GM12878 (cell line): ENCODE results near the gene KCNK7. TPM values are rescaled to one million over a fixed set of nuclear protein-coding genes. Genes with fewer than 3 reads are reported as not detected.
A peak's percentile ranks its signal among the peaks of the same experiment; 100 is the strongest.

Source experiments
- ATAC-seq: fragments of 200-7000 bp; cut with Tn5 transposase; 3 replicates; pipeline ENCODE4 v1.9.1; 2020; ENCODE audit warnings: mild to moderate bottlenecking, moderate library complexity
- BruUV-seq: library from RNA; stranded (reverse); fragments of 400-500 nt; replicated peaks from 2 replicates; lab custom pipeline; 2021; lab: Mats Ljungman, UMichigan
- CTCF ChIA-PET: fragments of 300-600 bp; sonication (Branson Sonifier 250); formaldehyde crosslinking; extraction: SDS; loops from one replicate; lab custom pipeline; 2021; ENCODE audit warnings: inconsistent platforms; lab: Yijun Ruan, JAX
- POLR2A ChIA-PET: fragments of 350-600 bp; formaldehyde crosslinking; extraction: SDS; loops from one replicate; lab custom pipeline; 2021; ENCODE audit warnings: inconsistent platforms; lab: Charles Lee
- RAD21 ChIA-PET: fragments of 300-600 bp; sonication (Branson Sonifier 250); formaldehyde crosslinking; loops from one replicate; lab custom pipeline; 2023; ENCODE audit warnings: antibody characterized with exemption; ENCODE audit not compliant: unreplicated experiment; lab: Charles Lee
- SMC1A ChIA-PET: fragments of 300-600 bp; sonication (Branson Sonifier 250); formaldehyde crosslinking; loops from one replicate; lab custom pipeline; 2023; ENCODE audit not compliant: unreplicated experiment, uncharacterized antibody; lab: Charles Lee
- DNase-seq: peaks from one replicate; pipeline ENCODE4 v3.0.0-alpha.2; 2011; ENCODE audit warnings: low read depth, low spot score
- FAIRE-seq: peaks from 3 replicates; lab custom pipeline; 2011; peaks lifted over from hg19 to GRCh38; lab: Jason Lieb, UNC
- H2AFZ ChIP-seq: 2 replicates; pipeline ENCODE4 v1.6.0; 2011; ENCODE audit warnings: low read depth, low read length, control low read depth; ENCODE audit not compliant: control insufficient read depth
- H3K27ac ChIP-seq: 2 replicates; pipeline ENCODE4 v1.5.1; 2011; ENCODE audit warnings: control low read depth; ENCODE audit not compliant: control insufficient read depth, insufficient read depth
- H3K27me3 ChIP-seq, 2 experiments: replicated peaks in 1 of 2; 2 replicates each; pipeline versions ENCODE4 v1.6.0 to v1.6.1; 2011; ENCODE audit warnings: low read length in 1 of 2; ENCODE audit not compliant: control insufficient read depth in 2 of 2, insufficient read depth in 2 of 2
- H3K36me3 ChIP-seq, 2 experiments: 2 replicates each; pipeline ENCODE4 v1.5.1; 2011; ENCODE audit warnings: low read length in 1 of 2; ENCODE audit not compliant: control insufficient read depth in 2 of 2, insufficient read depth in 2 of 2
- H3K4me1 ChIP-seq: 2 replicates; pipeline ENCODE4 v1.6.1; 2011; ENCODE audit warnings: mild to moderate bottlenecking, low read length, moderate library complexity, mixed read lengths; ENCODE audit not compliant: control insufficient read depth, insufficient read depth
- H3K4me2 ChIP-seq: 2 replicates; pipeline ENCODE4 v1.6.0; 2011; ENCODE audit warnings: control low read depth; ENCODE audit not compliant: control insufficient read depth, insufficient read depth
- H3K4me3 ChIP-seq: fragments of 200-600 bp; sonication (generic); 2 replicates; pipeline ENCODE4 v1.5.1; 2016
- H3K79me2 ChIP-seq: 2 replicates; pipeline ENCODE4 v1.6.0; 2011; ENCODE audit warnings: low read length; ENCODE audit not compliant: control insufficient read depth, insufficient read depth
- H3K9ac ChIP-seq: 2 replicates; pipeline ENCODE4 v1.8.0; 2011; ENCODE audit warnings: low read length, control low read depth, mixed read lengths; ENCODE audit not compliant: control insufficient read depth, insufficient read depth
- H3K9me3 ChIP-seq: replicated peaks from 3 replicates; pipeline ENCODE4 v1.5.1; 2011; ENCODE audit warnings: mild to moderate bottlenecking, low read length; ENCODE audit not compliant: control insufficient read depth, insufficient read depth
- H4K20me1 ChIP-seq: 2 replicates; pipeline ENCODE4 v1.6.0; 2011; ENCODE audit not compliant: control insufficient read depth, insufficient read depth
- BRCA1 ChIP-seq: IDR thresholded peaks from 2 replicates; pipeline ENCODE4 v1.6.1; 2011; ENCODE audit warnings: low read depth, low read length, improper control_type of control experiment
- JUND ChIP-seq: IDR thresholded peaks from 2 replicates; pipeline ENCODE4 v1.6.1; 2012; ENCODE audit warnings: low read depth, mild to moderate bottlenecking, low read length, improper control_type of control experiment, moderate library complexity
- MEF2B ChIP-seq: fragments of 450-650 bp; IDR thresholded peaks from 2 replicates; pipeline ENCODE4 v1.6.1; 2018; ENCODE audit warnings: mild to moderate bottlenecking, moderate library complexity; ENCODE audit not compliant: partially characterized antibody, poor library complexity, severe bottlenecking
- PBX3 ChIP-seq: IDR thresholded peaks from 2 replicates; pipeline ENCODE4 v1.6.1; 2011; ENCODE audit warnings: mild to moderate bottlenecking, low read depth, low read length, moderate library complexity; ENCODE audit not compliant: insufficient replicate concordance
- PKNOX1 ChIP-seq: fragments of 450-650 bp; IDR thresholded peaks from 2 replicates; pipeline ENCODE4 v1.6.1; 2016; ENCODE audit warnings: mild to moderate bottlenecking
- SMARCA5 ChIP-seq: fragments of 450-650 bp; IDR thresholded peaks from 2 replicates; pipeline ENCODE4 v1.6.1; 2017; ENCODE audit warnings: mild to moderate bottlenecking
- WGBS: methylation state at CpG from one replicate; pipeline ENCODE4 v1.1.6; 2016; ENCODE audit warnings: low lambda C conversion rate; ENCODE audit not compliant: insufficient replicate concordance, insufficient coverage; ENCODE audit errors: missing lambda C conversion rate; 5-methylcytosine and 5-hydroxymethylcytosine counted together
- in situ Hi-C: fragments of 300-500 bp; cut with MboI; formaldehyde crosslinking; loops from 9 replicates; pipeline ENCODE4 v1.14.3; 2018; ENCODE audit warnings: mixed read lengths
- intact Hi-C: fragments of 100-400 bp; cut with micrococcal nuclease; formaldehyde crosslinking; loops from one replicate; pipeline ENCODE4 v1.14.2; 2022; ENCODE audit not compliant: unreplicated experiment
- polyA plus RNA-seq, 11 experiments: library from polyadenylated mRNA; depleted of rRNA in 4 of 11; unstranded in 6 of 11; stranded (reverse) in 5 of 11; fragments of >200 nt; fragmentation: Nextera tagmentation in 4 of 11; fragmentation: Illumina TruSeq in 1 of 11; extraction: Ambion mirVana in 4 of 11; extraction: Trizol in 1 of 11; gene quantifications; 1 replicate in 1 of 11; 2 replicates in 10 of 11; pipeline versions ENCODE4 v1.2.1 to v1.2.3, GENCODE V29; 2011 to 2016; ENCODE audit warnings: inconsistent platforms in 2 of 11, missing spikeins in 2 of 11, low read depth in 1 of 11
- total RNA-seq, 4 experiments: library from RNA; depleted of rRNA in 3 of 4; stranded (reverse); fragments of >200 nt in 3 of 4; fragmentation: Illumina TruSeq in 1 of 4; extraction: Trizol in 1 of 4; gene quantifications; 2 replicates each; pipeline versions ENCODE4 v1.2.1 to v1.2.3, GENCODE V29; 2013 to 2021

KCNK7 gene
- total and polyA plus RNA-seq, 10 of the 15 experiments (the other 5 are each of a cell fraction or from before 2014, with no cell fraction given), result 0.11 to 0.54 (median 0.23) TPM; not detected in 7

GRCh38 chr11:65611758-65612603 is 16.4 kb upstream of the KCNK7 start:
- H2AFZ ChIP-seq, result no peak overlapping the region
- ATAC-seq (no peak), DNase-seq (no peak), FAIRE-seq (no peak)
- H3K4me1 ChIP-seq, result peaks cover 23% of the 10 kb centered on the region
- H3K4me3 ChIP-seq, result peak overlapping the region; percentile 99
- BruUV-seq, result no TSS peak
- no peaks in the 10 kb centered on the region; the same call in 1 of the 2 replicates for H4K20me1 ChIP-seq
- ChIA-PET POLR2A (interaction anchor here (0.6 to 5.0 kb wide), 9 partner anchors 9 to 277 kb away, joined by 3 to 34 read pairs (median 4); partner anchors contain the start of genes EHBP1L1 and RELA), CTCF (interaction anchor here (1.0 to 3.8 kb wide), 7 partner anchors 18 to 196 kb away, joined by 3 to 35 read pairs (median 10); no protein-coding TSS in a partner anchor), SMC1A (interaction anchor here (0.9 kb wide), 2 partner anchors 24 to 93 kb away, joined by 3 read pairs; no protein-coding TSS in a partner anchor), RAD21 (interaction anchor here (1.0 to 4.0 kb wide), 8 partner anchors 18 to 71 kb away, joined by 3 to 36 read pairs (median 5); partner anchors contain the start of genes FAM89B, RELA, SIPA1 and ZNRD2)
- H3K79me2 ChIP-seq, result peaks cover 60% of the 10 kb centered on the region
- peak overlapping the region; percentile 93 for H3K4me2 ChIP-seq
- intact Hi-C loops, result loop anchor here (5.0 kb wide), 1 partner anchor 735 kb away; the partner anchor contains the start of gene EHD1
- peak overlapping the region; percentile 85 for H3K9ac ChIP-seq
- no peaks in the 10 kb centered on the region for H3K27me3 ChIP-seq
- WGBS, result 77% methylated on average over 12 of the region's 12 CpGs
- peaks cover 10 to 18% of the 10 kb centered on the region in 2 experiments; a peak in 3 of 4 replicates for H3K36me3 ChIP-seq
- TF ChIP-seq MEF2B (no peak), BRCA1 (no peak), SMARCA5 (no peak), PBX3 (peak; percentile 44), JUND (no peak), PKNOX1 (peak; percentile 74)
- TF ChIP-seq, all 136 proteins: peak for 2
- Histone ChIP-seq H3K27ac (peak overlapping the region; percentile 37), H3K9me3 (no peaks in the 10 kb centered on the region)
- in situ Hi-C loops, result no loop called here
